22Rv1 (cell line): Measurements from ENCODE around the gene JMJD4.

Source experiments
- H3K27ac ChIP-seq: fragments of 450-650 bp; 2 replicates; pipeline ENCODE4 v1.5.1; 2017
- CTCF ChIP-seq: fragments of 450-650 bp; IDR thresholded peaks from 2 replicates; pipeline ENCODE4 v1.5.1; 2017; ENCODE audit warnings: mild to moderate bottlenecking
- ZFX ChIP-seq: fragments of 450-650 bp; IDR thresholded peaks from 2 replicates; pipeline ENCODE4 v1.6.1; 2017; ENCODE audit warnings: antibody characterized with exemption, borderline replicate concordance

Gene JMJD4

GRCh38 chr1:227771771-227772170, 36.7 kb upstream of the JMJD4 start:
- TF ChIP-seq ZFX (no peak), CTCF (no peak)
- H3K27ac ChIP-seq: no peak overlapping the region

DNA sequence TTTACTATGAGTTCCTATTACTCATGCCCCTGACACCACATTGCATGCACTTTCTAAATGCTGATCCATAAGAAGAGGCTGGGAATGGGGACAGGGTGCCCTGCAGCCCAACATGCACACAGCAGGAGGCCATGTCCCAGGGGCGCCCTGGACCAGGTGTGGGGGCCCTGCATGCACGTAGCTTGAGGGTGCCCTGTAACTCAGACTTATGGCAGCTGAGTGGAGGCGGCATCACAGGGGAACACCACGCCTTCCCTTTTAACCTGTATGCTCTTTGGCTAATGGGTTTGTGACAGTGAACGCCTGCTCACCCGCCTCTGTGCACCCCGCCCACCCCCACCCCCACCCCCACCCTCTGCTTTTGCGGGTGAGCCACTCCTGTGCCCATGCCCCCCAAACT, 36.2 kb upstream of the JMJD4 start:
- TF ChIP-seq CTCF (no peak), ZFX (no peak)
- H3K27ac ChIP-seq: no peak overlapping the region

DNA sequence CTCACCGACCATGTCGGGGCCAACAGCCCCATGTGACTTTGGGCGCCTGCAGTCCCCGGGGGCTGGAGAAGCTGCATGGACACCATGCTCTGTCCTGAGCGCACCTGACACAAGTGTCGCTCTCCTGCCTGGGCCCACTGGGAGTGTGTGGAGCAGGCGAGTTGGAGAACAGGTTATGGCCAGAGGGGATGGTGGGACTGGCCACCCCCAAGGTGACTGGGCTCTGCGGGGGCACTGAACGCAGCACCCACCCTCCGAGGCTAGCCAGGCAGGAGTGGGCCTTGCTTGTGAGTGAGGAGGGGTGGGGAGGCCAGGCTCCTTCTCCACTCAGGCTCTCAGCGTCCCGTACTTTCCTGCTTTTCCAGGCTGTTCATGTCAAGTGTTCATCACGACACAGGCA, 35.7 kb upstream of the JMJD4 start:
- TF ChIP-seq CTCF: no peak
- no peak for TF ChIP-seq ZFX
- no peak overlapping the region for H3K27ac ChIP-seq

- TF ChIP-seq CTCF (no peak), ZFX (no peak)
- H3K27ac ChIP-seq: no peak overlapping the region
These were observed 34.9 kb upstream of the JMJD4 start for GRCh38 chr1:227769936-227770494.

DNA sequence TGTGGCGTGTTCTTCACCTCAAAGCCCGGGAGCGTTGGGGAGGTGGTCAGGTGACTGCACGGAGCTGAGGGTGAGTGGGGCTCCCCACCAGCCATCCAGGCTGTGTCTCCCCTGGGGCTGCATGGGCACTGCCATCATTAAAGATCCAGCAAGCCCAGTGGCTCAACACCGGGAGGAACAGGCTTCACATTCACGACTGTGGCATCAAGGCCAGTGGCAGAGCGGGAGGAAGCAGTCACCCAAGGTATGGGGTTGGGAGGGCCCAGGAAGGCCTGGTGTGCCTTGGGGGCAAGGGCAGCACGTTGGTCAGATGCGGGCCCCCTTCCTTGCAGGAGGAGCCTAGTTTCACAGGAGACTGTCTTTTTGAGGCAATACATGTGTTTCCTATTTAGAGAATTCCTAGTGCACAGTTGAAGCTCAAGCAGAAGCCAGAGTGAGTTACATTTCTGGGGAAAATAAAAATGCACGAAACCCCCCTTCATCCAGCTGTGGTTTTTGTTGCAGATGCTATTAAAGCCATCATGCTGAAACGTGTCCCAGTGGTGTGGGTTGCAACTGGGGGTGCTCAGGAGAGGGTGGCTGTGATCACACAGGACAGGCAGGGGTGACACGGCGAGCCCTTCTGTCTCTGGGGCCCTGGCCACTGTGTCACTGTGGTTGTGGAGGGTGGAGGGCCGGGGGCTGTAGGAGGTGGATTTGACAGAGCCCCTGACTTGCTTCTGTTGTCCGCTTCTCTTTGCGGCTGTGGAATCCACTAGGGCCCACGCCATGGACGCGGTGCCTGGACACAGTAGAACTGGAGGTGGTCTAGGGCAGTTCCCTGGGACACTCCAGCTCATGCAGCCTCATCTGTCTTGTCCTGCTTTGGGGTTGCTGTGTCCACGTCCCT, 34.2 kb upstream of the JMJD4 start:
- no peak for TF ChIP-seq ZFX
- TF ChIP-seq CTCF: no peak
- H3K27ac ChIP-seq: no peak overlapping the region

- TF ChIP-seq ZFX: no peak
- no peak for TF ChIP-seq CTCF
These were observed 33.5 kb upstream of the JMJD4 start for GRCh38 chr1:227768640-227769039.

GRCh38 chr1:227768125-227768439, 33.0 kb upstream of the JMJD4 start:
- H3K27ac ChIP-seq: no peak overlapping the region
- TF ChIP-seq ZFX (no peak), CTCF (no peak)

More at GRCh38 chr1:227768640-227769039, 33.5 kb upstream of the JMJD4 start:
- no peak overlapping the region for H3K27ac ChIP-seq
